Muscle layer of duodenum (tissue), 2 donors: ENCODE data around the gene SLC6A13.

Experiments
- H3K27ac ChIP-seq: one replicate; pipeline ENCODE4 v1.7.0; 2013; ENCODE audit warnings: mild to moderate bottlenecking, low read length
- H3K27me3 ChIP-seq: one replicate; pipeline ENCODE4 v1.7.0; 2013; ENCODE audit warnings: low read depth, mild to moderate bottlenecking, control low read depth, low read length
- H3K36me3 ChIP-seq, 2 donors: one replicate each; pipeline ENCODE4 v1.7.0; 2013; ENCODE audit warnings: low read length in 2 of 2, control low read depth in 1 of 2, mild to moderate bottlenecking in 1 of 2; ENCODE audit not compliant: insufficient read depth in 2 of 2, control insufficient read depth in 1 of 2
- H3K4me1 ChIP-seq, 2 donors: one replicate each; pipeline ENCODE4 v1.7.0; 2013; ENCODE audit warnings: low read length in 2 of 2, mild to moderate bottlenecking in 2 of 2, control low read depth in 1 of 2, moderate library complexity in 1 of 2; ENCODE audit not compliant: insufficient read depth in 2 of 2, control insufficient read depth in 1 of 2
- H3K4me3 ChIP-seq, 2 donors: one replicate each; pipeline ENCODE4 v1.7.0; 2013; ENCODE audit warnings: low read length in 2 of 2, low read depth in 1 of 2, mild to moderate bottlenecking in 1 of 2
- H3K9me3 ChIP-seq, 2 donors: one replicate each; pipeline ENCODE4 v1.7.0; 2013; ENCODE audit warnings: low read length in 2 of 2, control low read depth in 1 of 2, mild to moderate bottlenecking in 1 of 2; ENCODE audit not compliant: control insufficient read depth in 1 of 2
- donor health status: healthy.

Gene SLC6A13

DNA sequence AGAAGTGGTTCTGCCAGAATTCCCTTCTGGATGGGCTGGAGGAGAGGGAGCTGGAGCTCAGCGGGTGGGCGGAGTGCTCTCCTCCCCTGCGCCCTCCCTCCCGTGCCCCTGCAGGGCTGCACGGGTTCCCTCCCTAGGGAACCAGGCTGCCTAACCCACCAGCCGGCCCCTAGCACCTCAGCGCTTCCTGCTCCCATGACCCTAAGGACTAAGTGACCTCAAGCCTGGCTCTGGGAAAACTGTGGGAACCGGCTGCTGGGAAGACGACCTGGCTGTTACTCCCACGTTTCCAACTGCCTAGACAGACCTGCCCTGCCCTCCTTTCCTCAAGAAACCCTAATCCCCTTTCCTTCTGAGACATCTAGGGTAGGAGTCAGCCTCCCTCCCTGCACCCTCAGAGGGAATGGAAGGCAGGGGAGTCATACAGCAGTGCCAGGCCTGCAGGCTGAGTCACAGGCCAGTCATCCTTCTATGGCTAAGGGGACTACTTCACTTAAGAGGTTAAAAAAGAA is 80.2 kb downstream of the SLC6A13 start:
- H3K4me1 ChIP-seq: peaks cover 13% of the 10 kb centered on the region in 2 donors
- peaks cover 3% of the 10 kb centered on the region for H3K27me3 ChIP-seq
- no peak overlapping the region for H3K27ac ChIP-seq
- H3K36me3 ChIP-seq: no peaks in the 10 kb centered on the region
- no peak overlapping the region for H3K4me3 ChIP-seq
- H3K9me3 ChIP-seq: no peaks in the 10 kb centered on the region

GRCh38 chr12:181921-182320 is 80.7 kb downstream of the SLC6A13 start:
- H3K36me3 ChIP-seq: no peaks in the 10 kb centered on the region
- peaks cover 13 to 18% of the 10 kb centered on the region in 2 donors for H3K4me1 ChIP-seq
- no peaks in the 10 kb centered on the region for H3K9me3 ChIP-seq
- H3K4me3 ChIP-seq: no peak overlapping the region
- H3K27me3 ChIP-seq: peaks cover 3% of the 10 kb centered on the region
- H3K27ac ChIP-seq: no peak overlapping the region

DNA sequence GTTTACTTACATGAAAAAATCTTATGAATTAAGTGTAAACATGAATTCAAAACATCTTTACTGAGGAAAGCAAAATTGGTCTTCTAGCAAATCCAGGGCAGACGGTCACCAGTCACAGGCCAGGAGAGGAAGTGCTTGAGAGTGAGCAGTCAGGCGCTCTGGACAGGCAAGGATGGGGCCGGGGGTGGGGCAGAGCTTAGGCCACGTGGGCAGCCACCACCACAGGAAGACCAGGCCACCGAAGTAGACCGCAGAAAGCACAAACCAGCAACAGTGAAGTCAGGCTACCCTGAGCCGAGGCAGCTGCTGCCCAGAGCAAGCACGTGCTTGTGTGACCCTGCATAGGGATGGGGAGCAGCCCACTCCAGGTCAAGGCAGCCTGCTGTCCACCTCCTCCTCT is 82.2 kb downstream of the SLC6A13 start:
- peaks cover 13 to 28% of the 10 kb centered on the region in 2 donors for H3K4me1 ChIP-seq
- H3K27me3 ChIP-seq: peaks cover 3% of the 10 kb centered on the region
- no peak overlapping the region for H3K27ac ChIP-seq
- H3K9me3 ChIP-seq: no peaks in the 10 kb centered on the region
- H3K4me3 ChIP-seq: no peak overlapping the region
- no peaks in the 10 kb centered on the region for H3K36me3 ChIP-seq

GRCh38 chr12:179885-180284 is 82.8 kb downstream of the SLC6A13 start:
- peaks cover 13 to 31% of the 10 kb centered on the region in 2 donors for H3K4me1 ChIP-seq
- no peak overlapping the region for H3K27ac ChIP-seq

DNA sequence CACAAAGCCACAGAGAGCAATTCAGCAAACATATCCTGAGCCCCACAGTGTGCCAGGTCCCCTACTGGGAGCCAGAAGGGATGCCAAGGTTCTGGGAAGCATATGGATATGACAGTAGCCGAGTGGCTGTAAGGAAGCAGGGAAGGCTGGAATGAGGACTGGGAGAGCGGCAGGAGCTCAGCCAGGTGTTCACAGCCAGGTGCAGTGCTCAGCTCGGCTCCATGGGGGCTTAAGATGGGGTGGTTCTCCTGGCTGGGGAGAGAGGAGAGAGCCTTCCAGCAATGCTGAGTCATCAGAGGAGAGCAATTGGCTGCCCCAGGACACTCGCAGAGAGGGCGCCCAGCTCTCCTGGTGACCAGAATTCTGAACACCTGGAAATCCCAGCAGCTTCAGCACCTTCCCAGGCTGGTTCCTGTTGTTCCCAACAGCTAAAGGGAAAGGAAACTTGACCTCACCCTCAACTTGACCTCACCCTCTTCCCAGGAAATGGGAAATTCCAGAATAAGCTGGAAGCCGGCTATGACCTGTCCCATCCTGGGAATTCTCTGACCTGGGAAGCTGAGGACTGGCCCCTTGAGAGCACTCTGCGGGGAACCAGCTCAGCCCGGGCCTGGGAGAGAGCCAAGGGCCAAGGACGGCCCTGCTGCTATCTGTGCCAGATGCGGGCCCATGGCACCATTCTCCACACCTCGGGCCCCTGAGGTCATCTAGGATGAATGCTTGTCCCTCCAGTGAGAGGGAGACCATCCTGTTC is 83.3 kb downstream of the SLC6A13 start:
- Histone ChIP-seq H3K4me3 (no peak overlapping the region), H3K36me3 (no peaks in the 10 kb centered on the region), H3K27ac (no peak overlapping the region), H3K9me3 (no peaks in the 10 kb centered on the region), H3K27me3 (peaks cover 3% of the 10 kb centered on the region), H3K4me1 (peaks cover 13 to 31% of the 10 kb centered on the region in 2 donors)

More at GRCh38 chr12:179885-180284, 82.8 kb downstream of the SLC6A13 start:
- H3K4me3 ChIP-seq: no peak overlapping the region
- no peaks in the 10 kb centered on the region for H3K36me3 ChIP-seq
- peaks cover 3% of the 10 kb centered on the region for H3K27me3 ChIP-seq
- no peaks in the 10 kb centered on the region for H3K9me3 ChIP-seq

- no peak overlapping the region for H3K27ac ChIP-seq
- no peak overlapping the region for H3K4me3 ChIP-seq
- H3K36me3 ChIP-seq: no peaks in the 10 kb centered on the region
- peaks cover 13 to 31% of the 10 kb centered on the region in 2 donors for H3K4me1 ChIP-seq
- no peaks in the 10 kb centered on the region for H3K9me3 ChIP-seq
- peaks cover 3% of the 10 kb centered on the region for H3K27me3 ChIP-seq
These were observed 83.9 kb downstream of the SLC6A13 start for GRCh38 chr12:178829-179109.

GRCh38 chr12:177980-178828 is 84.4 kb downstream of the SLC6A13 start:
- Histone ChIP-seq H3K27ac (no peak overlapping the region), H3K36me3 (no peaks in the 10 kb centered on the region), H3K4me1 (peaks cover 13 to 32% of the 10 kb centered on the region in 2 donors), H3K9me3 (no peaks in the 10 kb centered on the region), H3K27me3 (peaks cover 3% of the 10 kb centered on the region), H3K4me3 (no peak overlapping the region)

GRCh38 chr12:177336-177979 is 85.2 kb downstream of the SLC6A13 start:
- Histone ChIP-seq H3K9me3 (no peaks in the 10 kb centered on the region), H3K4me3 (no peak overlapping the region), H3K4me1 (peaks cover 13 to 36% of the 10 kb centered on the region in 2 donors), H3K27ac (no peak overlapping the region), H3K27me3 (peaks cover 3% of the 10 kb centered on the region), H3K36me3 (no peaks in the 10 kb centered on the region)

- Histone ChIP-seq H3K36me3 (no peaks in the 10 kb centered on the region), H3K27me3 (peaks cover 3% of the 10 kb centered on the region), H3K9me3 (no peaks in the 10 kb centered on the region), H3K27ac (peak overlapping the region; percentile 39), H3K4me1 (peaks cover 13 to 36% of the 10 kb centered on the region in 2 donors), H3K4me3 (no peak overlapping the region)
These were observed 86.1 kb downstream of the SLC6A13 start for GRCh38 chr12:176321-177181.

DNA sequence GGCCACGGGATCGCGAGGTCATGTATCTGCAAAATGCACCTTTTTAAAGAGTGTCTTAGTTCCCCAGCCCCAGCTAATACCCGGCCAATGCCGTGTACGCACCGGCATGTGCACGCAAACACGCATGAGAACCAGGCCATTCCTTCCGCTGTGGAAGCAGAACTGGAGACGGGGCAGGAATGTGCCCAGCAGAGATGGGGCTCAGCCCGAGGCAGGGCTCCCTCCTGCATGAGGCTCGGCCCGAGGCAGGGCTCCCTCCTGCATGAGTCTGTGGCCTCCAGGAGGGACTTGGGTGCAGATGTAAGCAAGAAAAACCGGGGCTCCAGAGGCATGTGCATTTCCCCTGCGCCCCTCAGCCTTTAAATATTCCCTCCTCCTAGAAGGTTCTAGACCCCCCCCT is 86.9 kb downstream of the SLC6A13 start:
- H3K27me3 ChIP-seq: peaks cover 3% of the 10 kb centered on the region
- no peak overlapping the region for H3K4me3 ChIP-seq
- H3K27ac ChIP-seq: no peak overlapping the region
- no peaks in the 10 kb centered on the region for H3K36me3 ChIP-seq
- peaks cover 13 to 36% of the 10 kb centered on the region in 2 donors for H3K4me1 ChIP-seq
- no peaks in the 10 kb centered on the region for H3K9me3 ChIP-seq
